ENCODE results near the gene CYREN. TPM values are rescaled to one million over a fixed set of nuclear protein-coding genes. Genes with fewer than 3 reads are reported as not detected.

CYREN gene
- total and polyA plus RNA-seq, 4 donors, result 17.8 to 31.7 (median 24.4) TPM

DNA sequence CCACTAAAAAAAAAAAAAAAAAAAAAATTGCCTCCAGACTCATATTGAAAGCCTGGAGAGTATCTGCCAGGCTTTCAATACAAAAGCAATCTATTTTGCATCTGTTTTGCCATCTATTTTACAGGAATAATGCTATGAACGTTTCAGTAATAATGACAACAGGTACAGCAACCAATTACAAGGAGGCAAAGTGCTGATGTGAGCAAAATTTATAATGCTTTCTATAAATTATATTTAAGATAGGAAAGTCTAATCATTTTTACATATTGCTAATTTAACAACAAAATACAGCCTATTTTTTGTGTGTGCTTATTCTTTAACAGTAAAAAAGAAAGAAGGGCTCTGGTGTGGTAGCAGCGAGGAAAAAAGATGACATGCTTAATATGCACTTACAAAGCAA lies 30.8 kb upstream of the CYREN start:
- Histone ChIP-seq H3K9me3 (ENCODE audit: control insufficient read depth, low read length) (no peaks in the 10 kb centered on the region), H3K27ac (ENCODE audit: low read depth in 1 of 2, low read length in 2 of 2) (no peak overlapping the region), H3K36me3 (ENCODE audit: control insufficient read depth in 1 of 2, insufficient read depth in 2 of 2, low read length in 1 of 2) (peaks cover 0 to 10% of the 10 kb centered on the region in 2 donors), H3K27me3 (ENCODE audit: control insufficient read depth in 1 of 2, insufficient read depth in 2 of 2, low read length in 1 of 2) (no peaks in the 10 kb centered on the region), H3K4me3 (ENCODE audit: low read length in 2 of 2) (no peak overlapping the region), H3K4me1 (ENCODE audit: control insufficient read depth in 1 of 2, insufficient read depth in 2 of 2, low read length in 2 of 2) (peaks cover 0 to 4% of the 10 kb centered on the region in 2 donors)
- DNase-seq (no peak), ATAC-seq (ENCODE audit: low FRiP score) (no peak)
- WGBS, 2 donors, result 83 to 84% methylated on average over 2 of the region's 2 CpGs
- intact Hi-C loops (cut with DNase I), result no loop called here

DNA sequence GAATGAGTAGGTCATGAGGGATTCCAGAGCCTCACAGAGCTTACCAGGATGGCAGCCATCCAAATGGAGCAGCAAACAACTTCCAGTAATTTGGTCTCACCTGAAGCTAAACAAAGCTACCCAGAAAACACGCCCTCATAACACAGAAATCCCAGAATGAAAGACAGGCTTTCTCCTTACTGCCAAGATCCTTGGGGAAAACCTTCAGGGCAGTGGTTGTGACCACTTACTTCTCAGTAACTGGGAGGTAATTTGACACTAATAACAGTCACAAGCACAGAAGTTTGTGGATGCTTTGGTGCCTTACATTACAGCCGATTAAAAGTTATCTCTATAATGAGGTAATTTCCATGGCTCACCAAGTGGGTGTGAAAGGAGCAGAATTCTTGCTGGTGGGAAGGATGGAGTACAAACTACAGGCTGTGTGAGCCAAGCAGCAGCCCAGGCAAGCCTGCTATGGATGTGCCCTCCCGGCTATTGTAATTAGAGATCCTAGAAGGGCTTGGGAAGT lies 30.4 kb upstream of the CYREN start:
- 76 to 84% methylated on average over 3 of the region's 3 CpGs for WGBS, 2 donors
- intact Hi-C loops (cut with DNase I), result no loop called here
- Histone ChIP-seq H3K9me3 (ENCODE audit: control insufficient read depth, low read length) (no peaks in the 10 kb centered on the region), H3K4me1 (ENCODE audit: control insufficient read depth in 1 of 2, insufficient read depth in 2 of 2, low read length in 2 of 2) (peaks cover 0 to 4% of the 10 kb centered on the region in 2 donors), H3K27me3 (ENCODE audit: control insufficient read depth in 1 of 2, insufficient read depth in 2 of 2, low read length in 1 of 2) (no peaks in the 10 kb centered on the region), H3K36me3 (ENCODE audit: control insufficient read depth in 1 of 2, insufficient read depth in 2 of 2, low read length in 1 of 2) (peaks cover 0 to 11% of the 10 kb centered on the region in 2 donors), H3K27ac (ENCODE audit: low read depth in 1 of 2, low read length in 2 of 2) (no peak overlapping the region), H3K4me3 (ENCODE audit: low read length in 2 of 2) (no peak overlapping the region)
- DNase-seq, result no peak
- ATAC-seq (ENCODE audit: low FRiP score), result no peak

- ATAC-seq (ENCODE audit: low FRiP score) (no peak), DNase-seq (no peak)
- Histone ChIP-seq H3K36me3 (ENCODE audit: control insufficient read depth in 1 of 2, insufficient read depth in 2 of 2, low read length in 1 of 2) (peaks cover 0 to 10% of the 10 kb centered on the region in 2 donors), H3K4me1 (ENCODE audit: control insufficient read depth in 1 of 2, insufficient read depth in 2 of 2, low read length in 2 of 2) (no peaks in the 10 kb centered on the region), H3K27me3 (ENCODE audit: control insufficient read depth in 1 of 2, insufficient read depth in 2 of 2, low read length in 1 of 2) (no peaks in the 10 kb centered on the region), H3K4me3 (ENCODE audit: low read length in 2 of 2) (no peak overlapping the region), H3K9me3 (ENCODE audit: control insufficient read depth, low read length) (no peaks in the 10 kb centered on the region), H3K27ac (ENCODE audit: low read depth in 1 of 2, low read length in 2 of 2) (no peak overlapping the region)
- intact Hi-C loops (cut with DNase I), result no loop called here
- WGBS, 2 donors, result 88 to 89% methylated on average over 4 of the region's 4 CpGs
These were observed 28.9 kb upstream of the CYREN start for GRCh38 chr7:135199439-135199838.

GRCh38 chr7:135197906-135198655 lies 27.6 kb upstream of the CYREN start:
- DNase-seq (no peak), ATAC-seq (ENCODE audit: low FRiP score) (no peak)
- H3K4me1 ChIP-seq (ENCODE audit: control insufficient read depth in 1 of 2, insufficient read depth in 2 of 2, low read length in 2 of 2), result no peaks in the 10 kb centered on the region
- H3K27ac ChIP-seq (ENCODE audit: low read depth in 1 of 2, low read length in 2 of 2), result no peak overlapping the region
- peaks cover 0 to 10% of the 10 kb centered on the region in 2 donors for H3K36me3 ChIP-seq (ENCODE audit: control insufficient read depth in 1 of 2, insufficient read depth in 2 of 2, low read length in 1 of 2)
- no peak overlapping the region for H3K4me3 ChIP-seq (ENCODE audit: low read length in 2 of 2)
- intact Hi-C loops (cut with DNase I), result no loop called here
- H3K27me3 ChIP-seq (ENCODE audit: control insufficient read depth in 1 of 2, insufficient read depth in 2 of 2, low read length in 1 of 2), result no peaks in the 10 kb centered on the region
- 91 to 94% methylated on average over 14 to 15 of the region's 15 CpGs for WGBS, 2 donors
- H3K9me3 ChIP-seq (ENCODE audit: control insufficient read depth, low read length), result no peaks in the 10 kb centered on the region

GRCh38 chr7:135197343-135197742 lies 26.8 kb upstream of the CYREN start:
- Histone ChIP-seq H3K4me1 (ENCODE audit: control insufficient read depth in 1 of 2, insufficient read depth in 2 of 2, low read length in 2 of 2) (no peaks in the 10 kb centered on the region), H3K27ac (ENCODE audit: low read depth in 1 of 2, low read length in 2 of 2) (no peak overlapping the region), H3K27me3 (ENCODE audit: control insufficient read depth in 1 of 2, insufficient read depth in 2 of 2, low read length in 1 of 2) (no peaks in the 10 kb centered on the region), H3K36me3 (ENCODE audit: control insufficient read depth in 1 of 2, insufficient read depth in 2 of 2, low read length in 1 of 2) (peaks cover 0 to 13% of the 10 kb centered on the region in 2 donors), H3K9me3 (ENCODE audit: control insufficient read depth, low read length) (no peaks in the 10 kb centered on the region), H3K4me3 (ENCODE audit: low read length in 2 of 2) (no peak overlapping the region)
- intact Hi-C loops (cut with DNase I), result no loop called here
- 92 to 94% methylated on average over 2 of the region's 2 CpGs for WGBS, 2 donors
- DNase-seq (no peak), ATAC-seq (ENCODE audit: low FRiP score) (no peak)

- H3K36me3 ChIP-seq (ENCODE audit: control insufficient read depth in 1 of 2, insufficient read depth in 2 of 2, low read length in 1 of 2), result peaks cover 0 to 15% of the 10 kb centered on the region in 2 donors
- H3K27ac ChIP-seq (ENCODE audit: low read depth in 1 of 2, low read length in 2 of 2), result no peak overlapping the region
- DNase-seq (no peak), ATAC-seq (ENCODE audit: low FRiP score) (no peak)
- H3K4me3 ChIP-seq (ENCODE audit: low read length in 2 of 2), result no peak overlapping the region
- H3K9me3 ChIP-seq (ENCODE audit: control insufficient read depth, low read length), result no peaks in the 10 kb centered on the region
- no peaks in the 10 kb centered on the region for H3K4me1 ChIP-seq (ENCODE audit: control insufficient read depth in 1 of 2, insufficient read depth in 2 of 2, low read length in 2 of 2)
- intact Hi-C loops (cut with DNase I), result no loop called here
- 92 to 95% methylated on average over 14 of the region's 14 CpGs for WGBS, 2 donors
- H3K27me3 ChIP-seq (ENCODE audit: control insufficient read depth in 1 of 2, insufficient read depth in 2 of 2, low read length in 1 of 2), result no peaks in the 10 kb centered on the region
These were observed 25.6 kb upstream of the CYREN start for GRCh38 chr7:135195968-135196629.

- Histone ChIP-seq H3K27ac (ENCODE audit: low read depth in 1 of 2, low read length in 2 of 2) (no peak overlapping the region), H3K4me3 (ENCODE audit: low read length in 2 of 2) (no peak overlapping the region), H3K36me3 (ENCODE audit: control insufficient read depth in 1 of 2, insufficient read depth in 2 of 2, low read length in 1 of 2) (peaks cover 0 to 13% of the 10 kb centered on the region in 2 donors), H3K9me3 (ENCODE audit: control insufficient read depth, low read length) (no peaks in the 10 kb centered on the region), H3K27me3 (ENCODE audit: control insufficient read depth in 1 of 2, insufficient read depth in 2 of 2, low read length in 1 of 2) (no peaks in the 10 kb centered on the region), H3K4me1 (ENCODE audit: control insufficient read depth in 1 of 2, insufficient read depth in 2 of 2, low read length in 2 of 2) (no peaks in the 10 kb centered on the region)
- WGBS, 2 donors, result 59 to 68% methylated on average over 4 of the region's 4 CpGs
- ATAC-seq (ENCODE audit: low FRiP score), result no peak
- intact Hi-C loops (cut with DNase I), result no loop called here
- no peak for DNase-seq
These were observed 24.6 kb upstream of the CYREN start for GRCh38 chr7:135195156-135195555.

GRCh38 chr7:135194494-135195095 lies 24.1 kb upstream of the CYREN start:
- no peak overlapping the region for H3K27ac ChIP-seq (ENCODE audit: low read depth in 1 of 2, low read length in 2 of 2)
- H3K27me3 ChIP-seq (ENCODE audit: control insufficient read depth in 1 of 2, insufficient read depth in 2 of 2, low read length in 1 of 2), result no peaks in the 10 kb centered on the region
- ATAC-seq (ENCODE audit: low FRiP score) (no peak), DNase-seq (no peak)
- no peaks in the 10 kb centered on the region for H3K4me1 ChIP-seq (ENCODE audit: control insufficient read depth in 1 of 2, insufficient read depth in 2 of 2, low read length in 2 of 2)
- H3K4me3 ChIP-seq (ENCODE audit: low read length in 2 of 2), result no peak overlapping the region
- intact Hi-C loops (cut with DNase I), result no loop called here
- 72 to 75% methylated on average over 12 of the region's 12 CpGs for WGBS, 2 donors
- H3K9me3 ChIP-seq (ENCODE audit: control insufficient read depth, low read length), result no peaks in the 10 kb centered on the region
- peaks cover 0 to 13% of the 10 kb centered on the region in 2 donors for H3K36me3 ChIP-seq (ENCODE audit: control insufficient read depth in 1 of 2, insufficient read depth in 2 of 2, low read length in 1 of 2)

Data from aorta (tissue), 5 donors.